Prostate gland (tissue), 2 donors: ENCODE results near the gene PTPRO. TPM values are rescaled to one million over a fixed set of nuclear protein-coding genes. Genes with fewer than 3 reads are reported as not detected.

Source experiments
- DNase-seq: peaks from one replicate; pipeline ENCODE4 v3.0.0-alpha.2; 2019; ENCODE audit warnings: low spot score
- H3K27ac ChIP-seq, 2 donors: fragments of 200-600 bp; sonication (generic); 2 replicates each; pipeline ENCODE4 v1.5.1; 2017 to 2019
- H3K27me3 ChIP-seq: fragments of 200-600 bp; sonication (generic); replicated peaks from 2 replicates; pipeline ENCODE4 v1.5.1; 2019; ENCODE audit not compliant: insufficient read depth
- H3K36me3 ChIP-seq, 2 donors: fragments of 200-600 bp; sonication (generic); 1 replicate in 1 of 2; 2 replicates in 1 of 2; pipeline versions ENCODE4 v1.5.1 to v1.8.1; 2017 to 2019
- H3K4me1 ChIP-seq: fragments of 200-600 bp; sonication (generic); replicated peaks from 2 replicates; pipeline ENCODE4 v1.5.1; 2019
- H3K4me3 ChIP-seq, 2 donors: fragments of 200-600 bp; sonication (generic); 2 replicates each; pipeline ENCODE4 v1.5.1; 2017 to 2019
- H3K9me3 ChIP-seq: fragments of 200-600 bp; sonication (generic); 2 replicates; pipeline ENCODE4 v1.5.1; 2017
- CTCF ChIP-seq, 4 experiments: fragments of 200-600 bp in 2 of 4; fragments of 450-650 bp in 2 of 4; sonication (generic) in 2 of 4; IDR thresholded peaks; 1 replicate in 3 of 4; 2 replicates in 1 of 4; pipeline ENCODE4 v1.5.1; 2016 to 2019; ENCODE audit warnings: antibody characterized with exemption in 4 of 4, mild to moderate bottlenecking in 2 of 4, moderate library complexity in 2 of 4
- POLR2A ChIP-seq: fragments of 450-650 bp; IDR thresholded peaks from one replicate; pipeline ENCODE4 v1.6.1; 2016; ENCODE audit warnings: antibody characterized with exemption, mild to moderate bottlenecking
- POLR2AphosphoS5 ChIP-seq: sonication (generic); formaldehyde crosslinking; IDR thresholded peaks from one replicate; pipeline ENCODE4 v1.6.1; 2017; ENCODE audit warnings: antibody characterized with exemption
- WGBS: methylation state at CpG from one replicate; pipeline ENCODE4 v1.1.5; 2018; 5-methylcytosine and 5-hydroxymethylcytosine counted together
- intact Hi-C: fragments of 100-400 bp; cut with DNase I; formaldehyde crosslinking; loops from one replicate; pipeline ENCODE4 v1.14.2; 2022
- total RNA-seq, 2 donors: library from RNA; depleted of rRNA; stranded (reverse); fragments of >200 nt; gene quantifications; one replicate each; pipeline ENCODE4 v1.1.0, GENCODE V29; 2016

PTPRO gene
- total RNA-seq, 2 donors from 2014 or later, result 0.55 to 1.4 TPM

- H3K4me1 ChIP-seq, result no peaks in the 10 kb centered on the region
- no peak for TF ChIP-seq POLR2A
- no peak for TF ChIP-seq CTCF (IDR thresholded peaks at IDR 0.05)
- no peak for TF ChIP-seq POLR2AphosphoS5
- H3K4me3 ChIP-seq, result no peak overlapping the region
- H3K36me3 ChIP-seq, result no peaks in the 10 kb centered on the region
- no peak overlapping the region for H3K27ac ChIP-seq
- WGBS, result 77% methylated on average over 3 of the region's 3 CpGs
- H3K9me3 ChIP-seq, result no peaks in the 10 kb centered on the region
- intact Hi-C loops, result no loop called here
- DNase-seq, result no peak
- no peaks in the 10 kb centered on the region for H3K27me3 ChIP-seq
Observed at GRCh38 chr12:15562263-15562662, 240.0 kb downstream of the PTPRO start.

GRCh38 chr12:15563663-15564062 lies 241.4 kb downstream of the PTPRO start:
- intact Hi-C loops, result no loop called here
- Histone ChIP-seq H3K27me3 (no peaks in the 10 kb centered on the region), H3K27ac (no peak overlapping the region), H3K4me1 (no peaks in the 10 kb centered on the region), H3K9me3 (no peaks in the 10 kb centered on the region), H3K4me3 (no peak overlapping the region), H3K36me3 (no peaks in the 10 kb centered on the region)
- DNase-seq, result no peak
- WGBS, result 16% methylated on average over 5 of the region's 5 CpGs
- TF ChIP-seq CTCF (IDR thresholded peaks at IDR 0.05) (no peak), POLR2A (no peak), POLR2AphosphoS5 (no peak)

DNA sequence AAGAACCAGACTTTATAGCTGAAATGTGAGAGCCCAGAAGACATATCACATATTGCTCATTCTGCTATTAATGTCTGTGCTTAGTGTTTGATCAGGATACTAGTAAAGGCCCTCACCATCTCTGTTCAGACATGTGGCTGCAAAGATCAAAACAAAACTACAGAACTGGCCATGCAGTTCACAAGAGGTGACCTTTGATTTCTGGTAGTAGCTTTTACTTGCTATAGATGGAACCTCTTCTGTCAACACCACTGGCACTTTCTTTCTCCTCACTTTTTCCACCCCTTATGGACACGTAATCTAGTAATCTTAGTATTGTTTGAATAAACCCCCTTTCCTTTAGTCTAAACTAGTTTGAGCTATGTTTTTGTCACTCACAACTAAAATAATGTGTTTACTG lies 252.0 kb downstream of the PTPRO start:
- 85% methylated on average over 1 of the region's 1 CpG for WGBS

DNA sequence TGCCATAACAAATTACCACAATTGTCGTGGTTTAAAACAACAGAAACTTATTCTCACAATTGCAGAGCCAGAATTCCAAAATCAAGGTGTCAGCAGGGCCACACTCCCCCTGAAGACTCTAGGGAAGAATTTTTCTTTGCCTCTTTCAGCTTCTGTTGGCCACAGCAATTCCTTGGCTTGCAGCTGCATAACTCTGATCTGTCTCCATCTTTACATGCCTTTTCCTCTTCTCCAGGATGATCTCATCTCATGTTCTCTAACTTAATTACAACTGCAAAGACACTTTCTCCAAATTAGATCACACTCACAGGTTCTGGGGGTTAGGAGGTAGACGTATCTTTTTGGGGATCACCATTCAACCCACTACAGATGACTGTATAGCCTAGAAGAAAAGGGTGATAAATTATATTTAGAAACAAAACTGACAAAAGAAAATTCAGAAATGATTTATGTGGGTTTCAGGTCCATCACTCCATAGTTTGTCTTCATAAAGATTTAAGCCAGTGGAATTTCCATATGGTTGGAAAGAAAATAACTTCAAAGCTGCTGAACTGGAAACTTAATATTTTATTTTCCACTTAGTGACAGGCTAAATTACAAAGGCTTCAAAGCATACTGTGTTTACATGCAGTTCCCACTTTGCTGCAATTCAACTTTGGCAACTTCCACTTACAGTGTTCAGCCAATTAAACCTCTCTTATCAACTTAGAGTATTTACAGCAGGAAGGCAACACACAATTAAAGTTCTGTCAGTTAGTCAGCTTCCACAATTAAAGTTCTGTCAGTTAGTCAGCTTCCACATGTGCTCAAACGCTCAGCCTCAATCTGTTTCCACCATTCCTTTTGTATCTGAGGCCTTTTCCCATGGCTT lies 253.6 kb downstream of the PTPRO start:
- H3K27me3 ChIP-seq, result peaks cover 3% of the 10 kb centered on the region
- no peaks in the 10 kb centered on the region for H3K36me3 ChIP-seq
- TF ChIP-seq POLR2AphosphoS5 (no peak), POLR2A (no peak), CTCF (IDR thresholded peaks at IDR 0.05) (no peak)
- H3K27ac ChIP-seq, result no peak overlapping the region
- WGBS, result 48% methylated on average over 3 of the region's 3 CpGs
- no peaks in the 10 kb centered on the region for H3K9me3 ChIP-seq
- H3K4me3 ChIP-seq, result no peak overlapping the region
- intact Hi-C loops, result no loop called here
- H3K4me1 ChIP-seq, result no peaks in the 10 kb centered on the region
- no peak for DNase-seq

More for the DNA sequence above, 252.0 kb downstream of the PTPRO start:
- Histone ChIP-seq H3K27ac (no peak overlapping the region), H3K4me3 (no peak overlapping the region), H3K9me3 (no peaks in the 10 kb centered on the region), H3K27me3 (peaks cover 3% of the 10 kb centered on the region), H3K4me1 (no peaks in the 10 kb centered on the region), H3K36me3 (no peaks in the 10 kb centered on the region)
- intact Hi-C loops, result no loop called here
- TF ChIP-seq POLR2A (no peak), CTCF (IDR thresholded peaks at IDR 0.05) (no peak), POLR2AphosphoS5 (no peak)
- no peak for DNase-seq

DNA sequence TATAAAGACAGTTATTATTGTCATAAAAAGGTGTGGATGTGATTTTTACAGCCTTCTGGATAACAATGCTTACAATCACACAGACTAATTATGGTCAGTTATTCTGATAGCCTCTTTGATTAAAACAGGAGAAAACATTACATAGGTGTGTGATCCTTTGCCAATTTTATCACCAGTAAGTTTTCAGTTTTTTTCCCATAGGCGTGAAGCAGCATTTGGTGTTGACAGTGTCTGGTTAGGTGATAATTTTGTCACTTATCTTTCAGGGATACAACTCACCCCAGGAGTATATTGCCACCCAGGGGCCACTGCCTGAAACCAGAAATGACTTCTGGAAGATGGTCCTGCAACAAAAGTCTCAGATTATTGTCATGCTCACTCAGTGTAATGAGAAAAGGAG lies 258.1 kb downstream of the PTPRO start:
- Histone ChIP-seq H3K36me3 (no peaks in the 10 kb centered on the region), H3K4me3 (no peak overlapping the region), H3K27me3 (peaks cover 3% of the 10 kb centered on the region), H3K4me1 (no peaks in the 10 kb centered on the region), H3K9me3 (no peaks in the 10 kb centered on the region), H3K27ac (no peak overlapping the region)
- WGBS, result 88% methylated on average over 1 of the region's 1 CpG
- no peak for DNase-seq
- intact Hi-C loops, result loop anchor here (10.0 kb wide), 1 partner anchor 306 kb away; no protein-coding TSS in a partner anchor
- TF ChIP-seq CTCF (IDR thresholded peaks at IDR 0.05), result no peak
- TF ChIP-seq POLR2A, result no peak
- no peak for TF ChIP-seq POLR2AphosphoS5
